MM.1S (cell line): ENCODE data around the gene ERAL1.

Source experiments
- DNase-seq: peaks from one replicate; pipeline ENCODE4 v3.0.0-alpha.2; 2015
- H2AFZ ChIP-seq: fragments of 300-600 bp; sonication (generic); 2 replicates; pipeline ENCODE4 v1.6.0; 2016; ENCODE audit warnings: antibody characterized with exemption, low read length
- H3F3A ChIP-seq: fragments of 300-600 bp; sonication (generic); 2 replicates; pipeline ENCODE4 v1.6.1; 2016; ENCODE audit warnings: mild to moderate bottlenecking, antibody characterized with exemption, low read length, moderate library complexity, mixed read lengths; ENCODE audit not compliant: insufficient read depth
- H3K27ac ChIP-seq: fragments of 300-600 bp; sonication (generic); 2 replicates; pipeline ENCODE4 v1.5.1; 2016; ENCODE audit warnings: mild to moderate bottlenecking, low read length
- H3K27me3 ChIP-seq: fragments of 300-600 bp; sonication (generic); replicated peaks from 2 replicates; pipeline ENCODE4 v1.6.0; 2016; ENCODE audit warnings: low read length; ENCODE audit not compliant: insufficient read depth
- H3K36me3 ChIP-seq: fragments of 300-600 bp; sonication (generic); replicated peaks from 2 replicates; pipeline ENCODE4 v1.6.1; 2016; ENCODE audit warnings: mild to moderate bottlenecking, low read length, mixed read lengths; ENCODE audit not compliant: insufficient read depth
- H3K4me1 ChIP-seq: fragments of 300-600 bp; sonication (generic); 2 replicates; pipeline ENCODE4 v1.6.1; 2016; ENCODE audit warnings: low read length, mixed read lengths
- H3K4me2 ChIP-seq: fragments of 300-600 bp; sonication (generic); 2 replicates; pipeline ENCODE4 v1.6.0; 2016; ENCODE audit warnings: low read depth, low read length
- H3K4me3 ChIP-seq: fragments of 300-600 bp; sonication (generic); 2 replicates; pipeline ENCODE4 v1.5.1; 2016; ENCODE audit warnings: low read length, mixed read lengths
- H3K79me2 ChIP-seq: fragments of 300-600 bp; sonication (generic); 2 replicates; pipeline ENCODE4 v1.6.1; 2016; ENCODE audit warnings: mixed run types, low read length, mixed read lengths
- H3K9ac ChIP-seq: fragments of 300-600 bp; sonication (generic); 2 replicates; pipeline ENCODE4 v1.6.1; 2016; ENCODE audit warnings: low read length, mixed read lengths
- H3K9me2 ChIP-seq: fragments of 300-600 bp; sonication (generic); replicated peaks from 2 replicates; pipeline ENCODE4 v1.6.1; 2016; ENCODE audit warnings: mild to moderate bottlenecking, low read length, mixed read lengths; ENCODE audit not compliant: insufficient read depth
- H3K9me3 ChIP-seq: fragments of 300-600 bp; sonication (generic); replicated peaks from 2 replicates; pipeline ENCODE4 v1.6.1; 2016; ENCODE audit warnings: mild to moderate bottlenecking, low read length, mixed read lengths; ENCODE audit not compliant: insufficient read depth
- H4K20me1 ChIP-seq: fragments of 300-600 bp; sonication (generic); 2 replicates; pipeline ENCODE4 v1.6.1; 2016; ENCODE audit warnings: mild to moderate bottlenecking, low read length, moderate library complexity, mixed read lengths; ENCODE audit not compliant: insufficient read depth
- EZH2 ChIP-seq: fragments of 300-600 bp; sonication (generic); optimal IDR thresholded peaks from 2 replicates; pipeline ENCODE3; 2017; ENCODE audit warnings: low read depth, mild to moderate bottlenecking, antibody characterized with exemption, low read length, mixed read lengths
- EZH2phosphoT487 ChIP-seq: fragments of 300-600 bp; sonication (generic); IDR thresholded peaks from 2 replicates; pipeline ENCODE4 v1.6.1; 2018; ENCODE audit warnings: antibody characterized with exemption, low read length
- TF ChIP-seq, protein P1 (sequence below): fragments of 300-600 bp; sonication (generic); IDR thresholded peaks from 2 replicates; pipeline ENCODE4 v1.5.1; 2016; ENCODE audit warnings: antibody characterized with exemption, low read length, mixed read lengths

ERAL1 gene

DNA sequence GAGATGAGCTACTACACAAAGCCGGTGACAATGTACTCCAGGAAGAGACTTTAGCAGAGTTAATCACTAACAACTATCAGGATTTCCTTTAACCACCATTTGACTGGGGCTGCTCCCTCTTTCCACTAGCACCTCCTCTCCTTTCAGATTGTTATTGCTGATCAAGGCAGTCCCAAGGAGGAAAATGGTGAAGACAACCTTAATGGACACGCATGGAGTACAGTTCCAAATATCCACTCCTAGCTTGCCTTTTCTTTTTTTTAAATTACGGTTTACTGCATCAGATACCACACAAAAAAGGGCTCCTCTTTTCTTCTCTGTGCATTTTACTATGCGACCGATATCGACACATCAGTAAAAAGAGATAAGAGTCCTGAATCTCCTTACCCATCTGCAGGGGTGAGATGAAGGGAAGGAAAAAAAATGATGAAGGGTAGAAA lies 43.1 kb upstream of the ERAL1 start:
- Histone ChIP-seq H3K4me2 (peak overlapping the region; percentile 93), H3K4me1 (peaks cover 12% of the 10 kb centered on the region), H3K79me2 (peaks cover 62% of the 10 kb centered on the region), H3K36me3 (no peaks in the 10 kb centered on the region), H3K9me3 (no peaks in the 10 kb centered on the region), H3K27ac (peak overlapping the region; percentile 19; the same call in 1 of the 2 replicates), H3K9me2 (no peaks in the 10 kb centered on the region), H3K27me3 (no peaks in the 10 kb centered on the region), H3F3A (peaks cover 14% of the 10 kb centered on the region), H4K20me1 (no peaks in the 10 kb centered on the region), H3K4me3 (peak overlapping the region; percentile 77), H3K9ac (peak overlapping the region; percentile 72), H2AFZ (peak overlapping the region; percentile 87)
- TF ChIP-seq EZH2 (no peak), EZH2phosphoT487 (no peak)
- TF ChIP-seq, protein P1, sequence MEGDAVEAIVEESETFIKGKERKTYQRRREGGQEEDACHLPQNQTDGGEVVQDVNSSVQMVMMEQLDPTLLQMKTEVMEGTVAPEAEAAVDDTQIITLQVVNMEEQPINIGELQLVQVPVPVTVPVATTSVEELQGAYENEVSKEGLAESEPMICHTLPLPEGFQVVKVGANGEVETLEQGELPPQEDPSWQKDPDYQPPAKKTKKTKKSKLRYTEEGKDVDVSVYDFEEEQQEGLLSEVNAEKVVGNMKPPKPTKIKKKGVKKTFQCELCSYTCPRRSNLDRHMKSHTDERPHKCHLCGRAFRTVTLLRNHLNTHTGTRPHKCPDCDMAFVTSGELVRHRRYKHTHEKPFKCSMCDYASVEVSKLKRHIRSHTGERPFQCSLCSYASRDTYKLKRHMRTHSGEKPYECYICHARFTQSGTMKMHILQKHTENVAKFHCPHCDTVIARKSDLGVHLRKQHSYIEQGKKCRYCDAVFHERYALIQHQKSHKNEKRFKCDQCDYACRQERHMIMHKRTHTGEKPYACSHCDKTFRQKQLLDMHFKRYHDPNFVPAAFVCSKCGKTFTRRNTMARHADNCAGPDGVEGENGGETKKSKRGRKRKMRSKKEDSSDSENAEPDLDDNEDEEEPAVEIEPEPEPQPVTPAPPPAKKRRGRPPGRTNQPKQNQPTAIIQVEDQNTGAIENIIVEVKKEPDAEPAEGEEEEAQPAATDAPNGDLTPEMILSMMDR, result no peak
- DNase-seq, result peak; percentile 8

DNA sequence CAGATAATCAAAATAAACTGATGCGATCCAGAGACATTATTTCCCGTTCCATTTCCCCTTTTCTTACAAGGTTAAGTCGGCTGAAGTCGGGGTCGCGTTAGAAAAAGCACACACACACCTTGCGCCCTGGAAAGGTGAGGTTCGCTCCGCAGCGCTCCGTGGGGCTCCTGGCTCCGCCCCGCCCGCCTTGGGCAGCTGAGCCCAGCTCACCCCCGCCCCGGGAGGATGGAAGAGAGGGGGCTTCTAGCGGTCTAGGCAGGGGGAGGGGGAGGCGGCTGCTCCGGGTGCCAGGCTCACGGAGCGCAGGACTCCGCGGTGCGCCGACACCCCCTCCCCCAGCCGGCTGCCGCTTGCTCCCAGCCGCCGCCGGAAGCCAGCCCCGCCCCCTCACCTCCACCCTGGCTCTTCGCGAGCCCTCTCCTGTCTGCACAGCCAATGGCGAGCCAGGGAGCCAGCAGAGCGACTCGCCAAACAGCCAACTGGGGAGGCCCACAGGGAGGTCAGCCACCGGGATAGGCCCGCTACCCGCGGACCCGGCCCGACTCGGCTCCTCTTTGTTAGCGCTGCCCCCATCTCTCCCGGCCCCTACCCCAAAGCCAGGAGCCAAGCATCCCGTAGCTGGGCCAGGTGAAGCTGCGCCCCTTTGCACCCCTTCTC lies 42.6 kb upstream of the ERAL1 start:
- H3K9me2 ChIP-seq, result no peaks in the 10 kb centered on the region
- no peaks in the 10 kb centered on the region for H3K27me3 ChIP-seq
- peak; percentile 96 for DNase-seq
- no peaks in the 10 kb centered on the region for H3K9me3 ChIP-seq
- no peaks in the 10 kb centered on the region for H4K20me1 ChIP-seq
- H3K4me1 ChIP-seq, result peaks cover 12% of the 10 kb centered on the region
- peak overlapping the region; percentile 87 for H2AFZ ChIP-seq
- peak overlapping the region; percentile 93 for H3K4me2 ChIP-seq
- H3K79me2 ChIP-seq, result peaks cover 63% of the 10 kb centered on the region
- peak overlapping the region; percentile 77 for H3K4me3 ChIP-seq
- H3F3A ChIP-seq, result peaks cover 14% of the 10 kb centered on the region
- no peaks in the 10 kb centered on the region for H3K36me3 ChIP-seq
- peak overlapping the region; percentile 72 for H3K9ac ChIP-seq
- TF ChIP-seq, protein P1, result no peak
- no peak for TF ChIP-seq EZH2
- no peak for TF ChIP-seq EZH2phosphoT487
- peak overlapping the region; percentile 82; the same call in 1 of the 2 replicates for H3K27ac ChIP-seq

DNA sequence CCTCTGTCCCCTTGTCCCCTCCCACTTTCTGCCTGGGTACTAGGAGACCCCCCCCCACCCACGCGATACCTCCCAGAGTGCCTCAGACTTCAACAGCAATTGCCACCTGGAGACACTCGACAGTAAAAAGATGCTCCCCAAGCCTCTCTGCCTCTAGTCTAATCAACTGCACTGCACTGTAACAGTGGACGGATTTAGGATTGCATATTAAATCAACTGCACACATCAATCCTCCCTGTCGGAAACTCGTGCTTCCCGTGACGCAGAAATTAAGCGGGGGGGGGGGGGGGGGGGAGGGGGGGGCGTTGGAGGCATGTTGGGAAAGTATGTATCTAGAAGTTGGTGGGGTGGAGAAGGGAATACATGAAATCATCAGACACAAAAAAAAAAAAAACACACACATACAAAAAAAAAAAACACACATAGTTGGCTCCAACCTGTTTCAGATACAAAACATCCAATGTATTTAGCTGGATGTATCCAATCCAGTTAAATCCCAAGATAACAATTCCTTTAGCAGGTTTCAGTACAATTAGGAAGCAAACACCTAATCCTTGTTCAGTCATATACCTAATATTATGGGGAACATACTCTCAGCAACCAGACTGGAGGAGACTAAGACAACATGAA lies 42.0 kb upstream of the ERAL1 start:
- TF ChIP-seq, protein P1, result no peak
- TF ChIP-seq EZH2, result no peak
- TF ChIP-seq EZH2phosphoT487, result no peak
- no peaks in the 10 kb centered on the region for H4K20me1 ChIP-seq
- H3K27ac ChIP-seq, result peak overlapping the region; percentile 82; the same call in 1 of the 2 replicates
- peaks cover 12% of the 10 kb centered on the region for H3K4me1 ChIP-seq
- H3K36me3 ChIP-seq, result no peaks in the 10 kb centered on the region
- H3F3A ChIP-seq, result peaks cover 14% of the 10 kb centered on the region
- H3K79me2 ChIP-seq, result peaks cover 63% of the 10 kb centered on the region
- H3K9me2 ChIP-seq, result no peaks in the 10 kb centered on the region
- H2AFZ ChIP-seq, result peak overlapping the region; percentile 87
- peak overlapping the region; percentile 77 for H3K4me3 ChIP-seq
- H3K9ac ChIP-seq, result peak overlapping the region; percentile 72
- peak; percentile 56 for DNase-seq
- H3K27me3 ChIP-seq, result no peaks in the 10 kb centered on the region
- H3K4me2 ChIP-seq, result peak overlapping the region; percentile 77
- no peaks in the 10 kb centered on the region for H3K9me3 ChIP-seq
